HFF-Myc (cell line): Measurements from ENCODE around the gene HIVEP3.

Source experiments
- DNase-seq: peaks from one replicate; pipeline ENCODE4 v3.0.0-alpha.2; 2011; ENCODE audit warnings: low read depth; ENCODE audit errors: extremely low read depth
- H3K4me3 ChIP-seq: replicated peaks from 2 replicates; pipeline ENCODE4 v1.5.1; 2011; ENCODE audit warnings: low read depth, mild to moderate bottlenecking, control low read depth, low read length
- TF ChIP-seq, protein P1 (sequence below): IDR thresholded peaks from 2 replicates; pipeline ENCODE4 v1.5.1; 2012; ENCODE audit warnings: mild to moderate bottlenecking, low read depth, low read length, control low read depth; ENCODE audit errors: missing control alignments

HIVEP3 gene

GRCh38 chr1:41809692-41810091 lies 109.0 kb downstream of the HIVEP3 start:
- TF ChIP-seq, protein P1, sequence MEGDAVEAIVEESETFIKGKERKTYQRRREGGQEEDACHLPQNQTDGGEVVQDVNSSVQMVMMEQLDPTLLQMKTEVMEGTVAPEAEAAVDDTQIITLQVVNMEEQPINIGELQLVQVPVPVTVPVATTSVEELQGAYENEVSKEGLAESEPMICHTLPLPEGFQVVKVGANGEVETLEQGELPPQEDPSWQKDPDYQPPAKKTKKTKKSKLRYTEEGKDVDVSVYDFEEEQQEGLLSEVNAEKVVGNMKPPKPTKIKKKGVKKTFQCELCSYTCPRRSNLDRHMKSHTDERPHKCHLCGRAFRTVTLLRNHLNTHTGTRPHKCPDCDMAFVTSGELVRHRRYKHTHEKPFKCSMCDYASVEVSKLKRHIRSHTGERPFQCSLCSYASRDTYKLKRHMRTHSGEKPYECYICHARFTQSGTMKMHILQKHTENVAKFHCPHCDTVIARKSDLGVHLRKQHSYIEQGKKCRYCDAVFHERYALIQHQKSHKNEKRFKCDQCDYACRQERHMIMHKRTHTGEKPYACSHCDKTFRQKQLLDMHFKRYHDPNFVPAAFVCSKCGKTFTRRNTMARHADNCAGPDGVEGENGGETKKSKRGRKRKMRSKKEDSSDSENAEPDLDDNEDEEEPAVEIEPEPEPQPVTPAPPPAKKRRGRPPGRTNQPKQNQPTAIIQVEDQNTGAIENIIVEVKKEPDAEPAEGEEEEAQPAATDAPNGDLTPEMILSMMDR, result no peak
- H3K4me3 ChIP-seq, result no peak overlapping the region
- DNase-seq, result no peak

DNA sequence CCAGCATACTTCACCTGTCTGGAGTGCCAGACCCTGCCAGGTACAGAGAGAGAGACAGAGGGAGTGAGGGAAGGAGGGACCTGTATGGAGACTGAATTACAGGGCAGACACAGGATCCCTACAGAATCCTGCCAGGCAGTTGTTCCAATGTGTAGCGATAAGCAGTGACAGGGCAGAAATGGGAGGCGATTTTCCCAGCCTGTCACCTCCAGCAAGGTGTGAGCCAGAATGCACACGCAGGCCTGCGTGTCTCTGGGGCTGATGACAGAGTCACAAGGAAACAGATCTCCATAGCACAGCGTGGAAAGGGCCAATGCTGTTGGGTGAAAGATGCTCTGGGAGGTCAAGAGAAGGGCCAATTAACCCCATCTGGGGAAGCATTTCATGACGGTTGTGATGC lies 111.3 kb downstream of the HIVEP3 start:
- TF ChIP-seq, protein P1, result no peak
- DNase-seq, result no peak
- H3K4me3 ChIP-seq, result no peak overlapping the region

GRCh38 chr1:41806472-41807155 lies 112.1 kb downstream of the HIVEP3 start:
- H3K4me3 ChIP-seq, result no peak overlapping the region
- TF ChIP-seq, protein P1, result no peak
- no peak for DNase-seq

DNA sequence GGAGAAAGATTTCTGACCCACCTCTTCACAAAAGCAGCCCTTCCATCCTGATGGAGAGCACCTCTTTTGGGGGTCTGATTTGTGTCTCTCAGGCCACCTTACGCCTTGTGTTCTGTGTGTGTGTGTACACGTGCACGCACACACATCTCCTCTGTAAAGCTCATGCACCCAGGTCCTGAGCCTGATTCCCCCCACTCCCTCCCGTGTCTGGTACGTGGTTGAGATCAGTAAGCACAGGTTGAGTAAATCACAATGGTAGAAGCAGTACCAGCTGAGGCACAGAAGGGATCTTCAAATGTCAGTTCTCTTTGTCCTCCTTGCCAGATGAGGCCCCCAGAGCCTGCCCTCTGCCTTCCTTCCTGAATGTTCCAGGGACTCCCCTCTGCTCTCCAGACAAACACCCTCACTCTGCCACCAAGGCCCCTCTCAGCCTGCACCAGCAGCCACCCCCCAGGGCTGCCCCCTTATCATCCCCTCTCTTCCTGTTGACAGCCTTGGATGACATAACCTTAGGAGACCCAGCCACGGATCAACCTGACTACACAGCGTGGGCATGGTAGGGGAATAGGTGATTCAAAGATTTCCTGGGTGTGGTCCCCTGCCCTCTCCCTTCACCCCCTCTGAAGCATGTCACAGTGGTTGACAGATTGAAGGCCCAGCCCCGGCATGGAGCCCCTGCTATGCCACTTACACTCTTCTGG lies 112.8 kb downstream of the HIVEP3 start:
- H3K4me3 ChIP-seq, result no peak overlapping the region
- TF ChIP-seq, protein P1, result no peak
- DNase-seq, result no peak

DNA sequence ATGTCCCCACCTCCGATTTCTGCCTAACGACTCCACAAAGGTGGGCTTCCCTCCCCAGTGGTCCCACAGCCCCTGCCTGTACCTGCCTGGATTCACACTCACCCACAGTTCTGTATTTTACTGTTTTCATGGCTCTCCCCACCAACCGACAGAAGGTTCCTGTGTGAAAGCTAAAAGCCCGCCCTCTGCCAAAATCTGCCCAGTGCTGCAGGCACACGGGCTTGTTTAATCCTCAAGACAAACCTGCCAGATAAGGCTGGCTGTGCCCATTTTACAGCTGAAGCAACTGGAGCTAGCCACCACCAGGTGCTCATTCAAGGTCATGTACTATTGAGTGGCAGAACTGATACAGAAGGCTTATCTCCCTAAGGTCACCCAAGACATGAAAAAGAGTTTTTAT lies 114.5 kb downstream of the HIVEP3 start:
- TF ChIP-seq, protein P1, result no peak
- H3K4me3 ChIP-seq, result no peak overlapping the region
- no peak for DNase-seq

GRCh38 chr1:41803656-41804055 lies 115.1 kb downstream of the HIVEP3 start:
- TF ChIP-seq, protein P1, result no peak
- DNase-seq, result no peak
- no peak overlapping the region for H3K4me3 ChIP-seq
